Measurements from ENCODE around the gene RTTN. TPM values are rescaled to one million over a fixed set of nuclear protein-coding genes. Genes with fewer than 3 reads are reported as not detected.

Gene RTTN
- polyA plus RNA-seq, 3 donors: 0.22 to 2.7 (median 0.25) TPM

DNA sequence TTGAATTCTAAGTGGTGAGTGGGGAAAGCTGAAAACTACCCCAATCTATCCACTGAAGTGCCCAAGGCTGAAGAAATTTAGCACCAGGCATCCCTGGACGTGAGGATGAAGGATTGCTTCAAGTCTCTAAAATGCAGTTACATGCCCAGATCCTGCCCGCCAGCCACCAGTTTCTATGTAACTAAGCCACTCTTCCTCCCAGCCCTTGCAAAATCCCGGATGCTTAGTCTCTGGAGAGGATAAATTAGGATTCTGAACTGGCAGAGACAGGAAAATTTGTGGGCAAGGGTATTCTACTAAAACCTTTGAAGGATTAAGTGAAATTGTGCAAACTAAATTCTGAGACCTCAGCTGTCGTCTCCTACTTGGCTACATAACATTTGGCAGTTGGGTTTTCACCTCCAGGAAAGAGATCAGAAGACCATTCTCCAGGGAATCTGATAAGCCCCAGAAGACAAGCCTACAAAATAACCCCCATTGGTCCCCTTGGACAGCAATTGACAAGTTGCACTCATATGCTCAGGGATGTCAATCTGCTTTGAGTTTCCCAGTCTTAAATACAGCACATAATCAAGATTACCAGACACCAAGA lies 163.9 kb downstream of the RTTN start:
- no CpG with 5 or more reads among the region's 4 CpGs for WGBS (ENCODE audit: insufficient coverage)
- TF ChIP-seq, protein P1, sequence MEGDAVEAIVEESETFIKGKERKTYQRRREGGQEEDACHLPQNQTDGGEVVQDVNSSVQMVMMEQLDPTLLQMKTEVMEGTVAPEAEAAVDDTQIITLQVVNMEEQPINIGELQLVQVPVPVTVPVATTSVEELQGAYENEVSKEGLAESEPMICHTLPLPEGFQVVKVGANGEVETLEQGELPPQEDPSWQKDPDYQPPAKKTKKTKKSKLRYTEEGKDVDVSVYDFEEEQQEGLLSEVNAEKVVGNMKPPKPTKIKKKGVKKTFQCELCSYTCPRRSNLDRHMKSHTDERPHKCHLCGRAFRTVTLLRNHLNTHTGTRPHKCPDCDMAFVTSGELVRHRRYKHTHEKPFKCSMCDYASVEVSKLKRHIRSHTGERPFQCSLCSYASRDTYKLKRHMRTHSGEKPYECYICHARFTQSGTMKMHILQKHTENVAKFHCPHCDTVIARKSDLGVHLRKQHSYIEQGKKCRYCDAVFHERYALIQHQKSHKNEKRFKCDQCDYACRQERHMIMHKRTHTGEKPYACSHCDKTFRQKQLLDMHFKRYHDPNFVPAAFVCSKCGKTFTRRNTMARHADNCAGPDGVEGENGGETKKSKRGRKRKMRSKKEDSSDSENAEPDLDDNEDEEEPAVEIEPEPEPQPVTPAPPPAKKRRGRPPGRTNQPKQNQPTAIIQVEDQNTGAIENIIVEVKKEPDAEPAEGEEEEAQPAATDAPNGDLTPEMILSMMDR (IDR thresholded peaks at IDR 0.05): no peak

DNA sequence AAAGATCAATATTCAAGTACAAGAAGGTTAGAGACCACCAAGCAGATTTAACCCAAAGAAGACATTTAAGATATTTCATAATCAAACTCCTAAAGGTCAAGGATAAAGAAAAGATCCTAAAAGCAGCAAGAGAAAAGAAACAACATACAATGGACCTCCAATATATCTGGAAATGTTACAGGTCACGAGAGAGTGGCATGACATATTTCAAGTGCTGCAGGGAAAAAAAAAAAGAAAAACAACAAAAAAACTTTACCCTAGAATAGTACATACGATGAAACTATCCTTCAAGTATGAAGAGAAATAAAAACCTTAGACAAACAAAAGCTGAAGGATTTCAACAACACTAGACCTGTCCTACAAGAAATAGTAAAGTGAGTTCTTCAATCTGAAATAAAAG lies 166.3 kb downstream of the RTTN start:
- Mint-ChIP-seq H3K27me3 (ENCODE audit: low read depth in 3 of 3) (peaks cover 0 to 1% (median 0%) of the 10 kb centered on the region in 3 donors), H3K9me3 (peaks cover 0 to 15% (median 5%) of the 10 kb centered on the region in 7 donors), H3K4me3 (no peak overlapping the region), H3K36me3 (peaks cover 29 to 46% of the 10 kb centered on the region in 2 donors), H3K27ac (peak overlapping the region in 1 of 7 donors; percentile 0), H3K4me1 (peaks cover 4% of the 10 kb centered on the region)
- Histone ChIP-seq H3K4me2 (replicated peaks; ENCODE audit: extremely low read depth, low read length, poor library complexity, severe bottlenecking) (no peak overlapping the region), H2AFZ (ENCODE audit: insufficient read depth, low read depth, low read length, poor library complexity, severe bottlenecking) (no peak overlapping the region), H3K36me3 (replicated peaks in 1 of 2; ENCODE audit: control insufficient read depth in 1 of 2, insufficient read depth in 2 of 2, low read length in 2 of 2) (peaks cover 0 to 8% of the 10 kb centered on the region in 2 donors), H3K27me3 (ENCODE audit: control insufficient read depth in 2 of 2, insufficient read depth in 2 of 2, low read length in 2 of 2) (no peaks in the 10 kb centered on the region), H3K4me1 (ENCODE audit: control insufficient read depth in 1 of 2, insufficient read depth in 2 of 2, low read length in 2 of 2) (no peaks in the 10 kb centered on the region), H4K20me1 (ENCODE audit: insufficient read depth, low read length) (no peaks in the 10 kb centered on the region), H3K9me3 (replicated peaks in 1 of 2; ENCODE audit: control insufficient read depth in 1 of 2, insufficient read depth in 1 of 2, low read length in 2 of 2) (no peaks in the 10 kb centered on the region), H3K27ac (ENCODE audit: low read depth in 1 of 2, low read length in 2 of 2) (no peak overlapping the region), H3K79me2 (ENCODE audit: insufficient read depth, low read length) (no peaks in the 10 kb centered on the region), H3K4me3 (replicated peaks in 1 of 3; ENCODE audit: low read depth in 2 of 3, low read length in 3 of 3) (no peak overlapping the region), H3K9ac (ENCODE audit: insufficient read depth, low read length, poor library complexity, severe bottlenecking) (no peak overlapping the region)
- no peak for DNase-seq
- intact Hi-C loops (cut with micrococcal nuclease): no loop called here
- TF ChIP-seq, protein P1 (IDR thresholded peaks at IDR 0.05): no peak
- WGBS (ENCODE audit: insufficient coverage): no CpG with 5 or more reads among the region's 2 CpGs

More for the DNA sequence above, 163.9 kb downstream of the RTTN start:
- Mint-ChIP-seq H3K4me1 (peaks cover 4% of the 10 kb centered on the region), H3K27ac (no peak overlapping the region), H3K9me3 (peaks cover 0 to 11% (median 2%) of the 10 kb centered on the region in 7 donors), H3K4me3 (no peak overlapping the region), H3K36me3 (peaks cover 30 to 36% of the 10 kb centered on the region in 2 donors), H3K27me3 (ENCODE audit: low read depth in 3 of 3) (no peaks in the 10 kb centered on the region)
- H3K79me2 ChIP-seq (ENCODE audit: insufficient read depth, low read length): no peaks in the 10 kb centered on the region
- no peak overlapping the region for H3K9ac ChIP-seq (ENCODE audit: insufficient read depth, low read length, poor library complexity, severe bottlenecking)
- H3K4me1 ChIP-seq (ENCODE audit: control insufficient read depth in 1 of 2, insufficient read depth in 2 of 2, low read length in 2 of 2): no peaks in the 10 kb centered on the region
- H3K27me3 ChIP-seq (ENCODE audit: control insufficient read depth in 2 of 2, insufficient read depth in 2 of 2, low read length in 2 of 2): no peaks in the 10 kb centered on the region
- no peak for DNase-seq
- intact Hi-C loops (cut with micrococcal nuclease): no loop called here
- no peak overlapping the region for H3K4me2 ChIP-seq (replicated peaks; ENCODE audit: extremely low read depth, low read length, poor library complexity, severe bottlenecking)
- H3K4me3 ChIP-seq (replicated peaks in 1 of 3; ENCODE audit: low read depth in 2 of 3, low read length in 3 of 3): no peak overlapping the region
- H3K27ac ChIP-seq (ENCODE audit: low read depth in 1 of 2, low read length in 2 of 2): no peak overlapping the region
- no peaks in the 10 kb centered on the region for H3K9me3 ChIP-seq (replicated peaks in 1 of 2; ENCODE audit: control insufficient read depth in 1 of 2, insufficient read depth in 1 of 2, low read length in 2 of 2)
- no peaks in the 10 kb centered on the region for H4K20me1 ChIP-seq (ENCODE audit: insufficient read depth, low read length)
- H3K36me3 ChIP-seq (replicated peaks in 1 of 2; ENCODE audit: control insufficient read depth in 1 of 2, insufficient read depth in 2 of 2, low read length in 2 of 2): peaks cover 0 to 8% of the 10 kb centered on the region in 2 donors
- H2AFZ ChIP-seq (ENCODE audit: insufficient read depth, low read depth, low read length, poor library complexity, severe bottlenecking): no peak overlapping the region

Measured in CD14-positive monocyte (primary cell).